Stimulated activated CD4-positive, alpha-beta T cell treated with anti-CD3 and anti-CD28 coated beads, Interleukin-12 subunit alpha, Interleukin-12 subunit beta, amount 100 ng/mL, for 24 hours (primary cell): ENCODE results near the gene VMO1.
"Not testable (repeated sequence)": the region's sequence is repeated elsewhere in the genome, so short reads cannot be mapped to it uniquely, and the experiment has no call there.

Source experiments
- DNase-seq, 2 experiments: peaks; one replicate each; pipeline ENCODE4 v3.0.0-alpha.2; 2020; ENCODE audit warnings: low read depth in 2 of 2

The VMO1 gene, protein sequence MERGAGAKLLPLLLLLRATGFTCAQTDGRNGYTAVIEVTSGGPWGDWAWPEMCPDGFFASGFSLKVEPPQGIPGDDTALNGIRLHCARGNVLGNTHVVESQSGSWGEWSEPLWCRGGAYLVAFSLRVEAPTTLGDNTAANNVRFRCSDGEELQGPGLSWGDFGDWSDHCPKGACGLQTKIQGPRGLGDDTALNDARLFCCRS

GRCh38 chr17:4786106-4786511 is at the start of gene VMO1:
Gene VMO1, minus strand, starts transcription at chr17:4786364. Its CDS starts 12 bp downstream, at chr17:4786352.
- DNase-seq, result no peak

GRCh38 chr17:4834681-4835020 is 48.5 kb upstream of the VMO1 start:
- DNase-seq, result no peak

- no peak for DNase-seq
These were observed 47.9 kb upstream of the VMO1 start for GRCh38 chr17:4833941-4834680.

- peak; percentile 78 to 79 for DNase-seq
These were observed 47.2 kb upstream of the VMO1 start, which contains the start of gene MINK1 for GRCh38 chr17:4833178-4833940. Gene MINK1, plus strand, starts transcription at chr17:4833340. Its CDS starts 244 bp downstream, at chr17:4833584.

DNA sequence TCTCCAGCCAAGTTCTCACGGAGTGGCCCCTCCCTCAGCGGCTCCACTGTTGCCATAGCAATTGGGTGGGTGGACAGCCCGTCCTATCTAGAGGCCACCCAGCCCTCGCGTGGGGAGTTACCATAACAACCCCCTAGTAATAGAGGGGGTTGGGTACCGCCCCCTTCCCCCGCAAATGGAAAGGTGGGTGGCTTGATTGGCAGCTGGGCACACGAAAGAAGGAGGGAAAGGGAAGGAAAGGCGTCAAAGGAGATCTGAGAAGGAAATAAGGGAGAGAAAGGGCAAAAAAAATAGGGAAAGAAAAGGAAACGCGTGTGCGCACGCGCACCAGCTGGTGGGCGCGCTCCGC is 46.6 kb upstream of the VMO1 start:
- not testable (repeated sequence) for DNase-seq

GRCh38 chr17:4827399-4827798 is 41.2 kb upstream of the VMO1 start:
- DNase-seq, result no peak

DNA sequence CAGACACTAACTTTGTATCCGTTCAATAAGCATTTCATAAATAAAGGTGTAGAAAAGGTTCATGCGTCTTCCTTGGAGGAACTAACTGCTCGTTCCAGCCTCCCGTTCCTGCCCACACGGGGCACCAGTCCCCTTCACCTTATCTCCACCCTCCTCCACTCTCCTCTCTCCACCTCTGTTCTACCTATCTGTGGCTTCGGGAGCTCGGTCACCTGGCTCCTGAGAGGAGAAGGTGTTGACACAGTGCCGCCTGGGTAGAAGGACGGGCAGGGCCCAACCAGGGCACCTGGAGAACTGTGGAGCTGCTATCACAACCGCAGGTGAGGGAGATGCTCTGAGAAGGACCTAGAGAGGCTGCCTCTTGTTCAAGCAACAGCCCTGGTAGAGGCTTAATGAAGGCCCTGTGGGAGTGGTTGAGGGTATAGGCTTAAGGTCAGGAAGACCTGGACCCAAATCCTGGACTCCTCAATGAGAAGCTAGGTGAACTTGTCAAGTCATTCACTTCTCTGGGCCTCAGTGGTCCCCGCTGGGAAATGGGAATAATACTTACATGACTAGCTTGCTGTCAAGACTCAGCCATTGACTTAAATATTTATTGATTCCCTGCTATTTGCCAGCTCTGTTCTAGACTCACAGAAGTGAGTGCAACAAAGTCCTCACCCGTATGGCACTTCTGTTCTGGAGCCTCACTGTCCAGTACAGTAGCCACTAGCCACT is 37.4 kb upstream of the VMO1 start:
- no peak for DNase-seq

GRCh38 chr17:4822835-4823234 is 36.7 kb upstream of the VMO1 start:
- no peak for DNase-seq

- DNase-seq, result no peak
These were observed 32.1 kb upstream of the VMO1 start for GRCh38 chr17:4818276-4818675.

DNA sequence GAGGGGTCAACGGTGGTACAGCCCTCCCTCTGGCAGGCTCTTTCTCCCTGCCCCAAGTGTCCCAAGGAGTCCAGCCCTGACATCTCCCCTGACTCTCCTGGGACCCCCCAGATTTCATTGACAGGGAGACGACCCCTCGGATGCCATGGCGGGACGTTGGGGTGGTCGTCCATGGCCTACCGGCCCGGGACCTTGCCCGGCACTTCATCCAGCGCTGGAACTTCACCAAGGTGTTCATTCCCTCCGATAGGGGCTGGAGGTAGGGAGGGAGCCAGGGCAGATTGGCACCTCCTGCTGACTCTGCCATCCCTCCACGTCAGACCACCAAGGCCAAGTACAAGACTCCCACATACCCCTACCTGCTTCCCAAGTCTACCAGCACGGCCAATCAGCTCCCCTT is 30.7 kb upstream of the VMO1 start:
- no peak for DNase-seq

GRCh38 chr17:4815043-4815675 is 29.0 kb upstream of the VMO1 start:
- no peak for DNase-seq

DNA sequence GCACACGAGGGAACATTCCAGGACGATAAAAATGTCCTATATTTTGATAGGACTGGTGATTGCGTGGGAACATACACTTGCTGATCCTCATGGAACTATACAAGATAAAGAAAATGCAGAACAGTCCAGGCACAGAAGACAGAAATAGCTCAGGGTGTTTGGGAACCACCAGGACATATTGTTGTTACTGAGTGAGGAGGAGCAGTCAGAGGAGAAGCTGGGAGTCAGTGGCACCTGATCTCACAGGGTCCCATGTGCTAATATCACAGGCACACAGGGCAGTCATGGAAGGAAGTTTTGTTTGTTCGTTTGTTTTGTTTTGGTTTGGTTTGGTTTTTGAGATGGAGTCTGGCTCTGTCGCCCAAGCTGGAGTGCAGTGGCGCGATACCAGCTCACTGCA is 26.5 kb upstream of the VMO1 start:
- no peak for DNase-seq

DNA sequence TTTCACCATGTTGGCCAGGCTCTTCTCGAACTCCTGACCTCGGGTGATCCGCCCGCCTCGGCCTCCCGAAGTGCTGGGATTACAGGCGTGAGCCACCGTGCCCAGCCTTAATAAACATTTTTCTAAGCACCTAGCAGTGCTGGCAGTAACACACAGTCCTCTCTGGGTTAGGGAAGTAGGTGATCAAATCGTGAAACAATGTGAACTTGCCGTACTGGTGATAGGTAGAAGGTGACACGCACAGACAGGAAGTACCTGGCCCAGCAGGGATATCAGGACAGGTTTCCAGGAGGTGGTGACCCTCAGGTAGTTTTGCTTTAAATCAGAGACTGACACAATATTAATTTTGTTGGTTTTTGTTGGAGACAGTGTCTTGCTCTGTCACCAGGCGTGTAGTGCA is 25.3 kb upstream of the VMO1 start:
- no peak for DNase-seq

- no peak for DNase-seq
These were observed 24.6 kb upstream of the VMO1 start for GRCh38 chr17:4810696-4811290.

- no peak for DNase-seq
These were observed 22.2 kb upstream of the VMO1 start for GRCh38 chr17:4808378-4808767.

DNA sequence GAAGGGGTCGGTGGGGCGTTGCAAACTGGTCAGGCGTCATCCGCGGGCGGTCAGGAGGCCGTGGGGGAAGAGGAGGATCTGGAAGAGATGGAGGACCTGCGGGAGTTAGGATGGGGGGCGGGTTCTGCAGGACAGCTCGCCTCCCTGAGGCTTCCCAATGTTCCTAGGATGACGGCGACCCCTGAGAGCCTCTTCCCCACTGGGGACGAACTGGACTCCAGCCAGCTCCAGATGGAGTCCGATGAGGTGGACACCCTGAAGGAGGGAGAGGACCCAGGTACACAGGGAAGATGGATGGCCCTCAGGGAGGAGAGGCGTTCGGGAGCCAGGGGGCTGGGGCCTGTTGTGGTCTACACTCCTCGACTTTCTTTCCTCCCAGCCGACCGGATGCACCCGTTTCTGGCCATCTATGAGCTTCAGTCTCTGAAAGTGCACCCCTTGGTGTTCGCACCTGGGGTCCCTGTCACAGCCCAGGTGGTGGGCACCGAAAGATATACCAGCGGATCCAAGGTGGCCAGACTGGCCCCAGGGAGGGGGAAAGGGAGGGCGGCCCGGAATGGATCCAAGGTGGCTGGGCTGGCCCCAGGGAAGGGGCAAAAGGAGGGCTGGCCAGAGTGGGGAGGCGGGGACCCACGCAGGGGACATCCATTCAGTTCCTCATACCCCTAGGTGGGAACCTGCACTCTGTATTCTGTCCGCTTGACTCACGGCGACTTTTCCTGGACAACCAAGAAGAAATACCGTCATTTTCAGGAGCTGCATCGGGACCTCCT is 21.6 kb upstream of the VMO1 start:
- no peak for DNase-seq

GRCh38 chr17:4806777-4807604 is 20.8 kb upstream of the VMO1 start, which contains the start of gene PLD2:
Gene PLD2, plus strand, starts transcription at chr17:4807152. Its CDS starts 621 bp downstream, at chr17:4807773.
- peak; percentile 65 to 86 for DNase-seq

GRCh38 chr17:4806456-4806776 is 20.3 kb upstream of the VMO1 start:
- DNase-seq, result no peak

DNA sequence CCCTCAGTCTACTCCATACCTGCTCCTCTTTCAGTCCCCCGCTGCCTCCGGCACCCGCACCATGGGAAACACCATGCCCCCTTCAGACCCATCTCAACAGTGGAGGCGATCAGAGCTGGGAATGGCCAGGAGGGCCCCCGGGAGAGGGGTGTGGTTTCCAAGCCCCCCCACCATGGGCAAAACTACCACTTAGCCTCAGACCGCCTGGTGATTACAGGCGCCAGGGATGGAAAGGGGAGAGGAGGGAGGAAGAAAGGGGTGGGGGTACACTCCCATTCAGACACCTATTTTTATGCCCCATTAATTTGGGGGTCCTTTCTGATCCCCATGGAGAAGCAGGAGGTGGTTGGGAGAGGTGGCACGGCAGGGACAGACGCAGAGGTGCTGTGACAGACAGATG is 16.1 kb upstream of the VMO1 start, which contains the start of gene C17orf114:
C17orf114 (minus strand) TSS at position 101 of the 400 bp plus-strand sequence.
- DNase-seq, result no peak
